ENCODE measurements around the gene SYT2.

DNA sequence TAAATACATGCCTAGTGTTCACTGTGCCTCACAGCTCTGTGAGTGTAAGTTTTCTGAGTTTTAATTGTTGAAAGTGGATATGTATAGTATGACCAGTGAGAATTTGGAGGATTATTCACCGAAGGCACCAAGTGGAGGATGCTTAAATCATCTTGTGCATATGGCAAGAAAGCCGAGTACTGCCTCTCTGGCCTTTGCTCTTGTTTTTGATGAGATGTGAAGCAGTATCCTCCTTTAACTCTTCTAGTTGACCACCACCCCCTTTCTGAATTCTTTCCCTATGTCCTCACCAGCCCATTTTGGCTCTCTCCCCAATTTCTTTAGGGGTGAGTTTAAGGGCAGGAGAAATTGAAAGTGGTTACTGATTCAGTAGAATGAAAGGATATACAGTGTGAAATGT lies 130.4 kb downstream of the SYT2 start:
- no peak for TF ChIP-seq POLR2A (IDR thresholded peaks at IDR 0.05)
- TF ChIP-seq, protein P1, sequence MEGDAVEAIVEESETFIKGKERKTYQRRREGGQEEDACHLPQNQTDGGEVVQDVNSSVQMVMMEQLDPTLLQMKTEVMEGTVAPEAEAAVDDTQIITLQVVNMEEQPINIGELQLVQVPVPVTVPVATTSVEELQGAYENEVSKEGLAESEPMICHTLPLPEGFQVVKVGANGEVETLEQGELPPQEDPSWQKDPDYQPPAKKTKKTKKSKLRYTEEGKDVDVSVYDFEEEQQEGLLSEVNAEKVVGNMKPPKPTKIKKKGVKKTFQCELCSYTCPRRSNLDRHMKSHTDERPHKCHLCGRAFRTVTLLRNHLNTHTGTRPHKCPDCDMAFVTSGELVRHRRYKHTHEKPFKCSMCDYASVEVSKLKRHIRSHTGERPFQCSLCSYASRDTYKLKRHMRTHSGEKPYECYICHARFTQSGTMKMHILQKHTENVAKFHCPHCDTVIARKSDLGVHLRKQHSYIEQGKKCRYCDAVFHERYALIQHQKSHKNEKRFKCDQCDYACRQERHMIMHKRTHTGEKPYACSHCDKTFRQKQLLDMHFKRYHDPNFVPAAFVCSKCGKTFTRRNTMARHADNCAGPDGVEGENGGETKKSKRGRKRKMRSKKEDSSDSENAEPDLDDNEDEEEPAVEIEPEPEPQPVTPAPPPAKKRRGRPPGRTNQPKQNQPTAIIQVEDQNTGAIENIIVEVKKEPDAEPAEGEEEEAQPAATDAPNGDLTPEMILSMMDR (IDR thresholded peaks at IDR 0.05), result no peak
